OCI-LY1 (cell line): ENCODE data around the gene GOLGA8S.

ENCODE experiments used
- EZH2 ChIP-seq: fragments of 200-600 bp; sonication (generic), shearing (Covaris generic); IDR thresholded peaks from 2 replicates; pipeline ENCODE4 v1.8.0; 2017; ENCODE audit warnings: borderline replicate concordance, mixed run types, mild to moderate bottlenecking, antibody characterized with exemption, low read length, moderate library complexity, mixed read lengths
- TF ChIP-seq, protein P1 (sequence below): fragments of 200-600 bp; sonication (generic), shearing (Covaris generic); IDR thresholded peaks from 2 replicates; pipeline ENCODE4 v1.5.1; 2017; ENCODE audit warnings: mild to moderate bottlenecking, antibody characterized with exemption, low read length, moderate library complexity, mixed read lengths

DNA sequence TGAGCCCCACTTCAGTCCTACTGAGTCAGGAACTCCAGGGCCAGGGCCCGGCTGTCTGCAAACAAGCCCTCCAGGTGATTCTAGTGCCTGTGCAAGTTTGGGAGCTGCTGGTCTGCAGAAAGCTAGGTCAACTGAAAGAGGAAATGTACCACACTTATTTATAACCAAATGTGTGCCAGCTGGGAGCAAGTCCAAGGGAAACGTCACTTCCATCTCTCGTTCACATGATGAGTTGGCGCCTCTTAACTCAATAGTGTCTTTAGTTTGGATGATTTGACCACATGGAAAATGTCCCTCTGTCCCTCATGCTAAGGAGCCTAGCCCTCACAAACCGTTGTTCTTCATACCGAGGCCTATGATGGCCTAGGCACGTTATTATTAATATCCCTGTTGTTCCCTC, 43.2 kb downstream of the GOLGA8S start:
- TF ChIP-seq, protein P1, sequence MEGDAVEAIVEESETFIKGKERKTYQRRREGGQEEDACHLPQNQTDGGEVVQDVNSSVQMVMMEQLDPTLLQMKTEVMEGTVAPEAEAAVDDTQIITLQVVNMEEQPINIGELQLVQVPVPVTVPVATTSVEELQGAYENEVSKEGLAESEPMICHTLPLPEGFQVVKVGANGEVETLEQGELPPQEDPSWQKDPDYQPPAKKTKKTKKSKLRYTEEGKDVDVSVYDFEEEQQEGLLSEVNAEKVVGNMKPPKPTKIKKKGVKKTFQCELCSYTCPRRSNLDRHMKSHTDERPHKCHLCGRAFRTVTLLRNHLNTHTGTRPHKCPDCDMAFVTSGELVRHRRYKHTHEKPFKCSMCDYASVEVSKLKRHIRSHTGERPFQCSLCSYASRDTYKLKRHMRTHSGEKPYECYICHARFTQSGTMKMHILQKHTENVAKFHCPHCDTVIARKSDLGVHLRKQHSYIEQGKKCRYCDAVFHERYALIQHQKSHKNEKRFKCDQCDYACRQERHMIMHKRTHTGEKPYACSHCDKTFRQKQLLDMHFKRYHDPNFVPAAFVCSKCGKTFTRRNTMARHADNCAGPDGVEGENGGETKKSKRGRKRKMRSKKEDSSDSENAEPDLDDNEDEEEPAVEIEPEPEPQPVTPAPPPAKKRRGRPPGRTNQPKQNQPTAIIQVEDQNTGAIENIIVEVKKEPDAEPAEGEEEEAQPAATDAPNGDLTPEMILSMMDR = no peak
- TF ChIP-seq EZH2 = no peak
